K562 (cell line): ENCODE results near the gene MYO3B. TPM values are rescaled to one million over a fixed set of nuclear protein-coding genes. Genes with fewer than 3 reads are reported as not detected.

Source experiments
- ATAC-seq: fragments of 200-7000 bp; cut with Tn5 transposase; 3 replicates; pipeline ENCODE4 v1.9.1; 2020; ENCODE audit warnings: moderate library complexity
- BruUV-seq: library from RNA; stranded (reverse); fragments of 400-500 nt; replicated peaks from 2 replicates; lab custom pipeline; 2021; lab: Mats Ljungman, UMichigan
- CTCF ChIA-PET: fragments of 300-600 bp; formaldehyde crosslinking; extraction: SDS; loops from one replicate; lab custom pipeline; 2021; ENCODE audit warnings: low intra/inter-chr PET ratio; lab: Yijun Ruan, JAX
- POLR2A ChIA-PET: fragments of 300-600, 350-650 bp; sonication (Branson Sonifier 250); formaldehyde crosslinking; extraction: SDS; loops from one replicate; lab custom pipeline; 2021; ENCODE audit warnings: antibody characterized with exemption, inconsistent platforms; lab: Yijun Ruan, JAX
- DNase-seq, 4 experiments: peaks; one replicate each; pipeline versions ENCODE4 v3.0.0 to v3.0.0-alpha.2; 2011 to 2018; ENCODE audit warnings: low spot score in 3 of 4, mixed read lengths in 3 of 4; ENCODE audit errors: extremely low read depth in 1 of 4
- FAIRE-seq: peaks from 2 replicates; lab custom pipeline; 2011; peaks lifted over from hg19 to GRCh38; lab: Jason Lieb, UNC
- H2AFZ ChIP-seq: 2 replicates; pipeline ENCODE4 v1.6.0; 2011; ENCODE audit warnings: low read depth, low read length, control low read depth, inconsistent platforms
- H3K27ac ChIP-seq: fragments of 200-600 bp; 3 replicates; pipeline ENCODE4 v1.8.0; 2011; ENCODE audit warnings: low read depth, mild to moderate bottlenecking, control low read depth, inconsistent platforms, low read length, moderate library complexity, mixed read lengths; ENCODE audit errors: extremely low read depth
- H3K27me3 ChIP-seq, 2 experiments: fragments of 300-600 bp in 1 of 2; 2 replicates in 1 of 2; 3 replicates in 1 of 2; pipeline versions ENCODE4 v1.6.0 to v1.8.0; 2011; ENCODE audit warnings: inconsistent platforms in 2 of 2, low read length in 2 of 2, mild to moderate bottlenecking in 1 of 2, mixed read lengths in 1 of 2, moderate library complexity in 1 of 2; ENCODE audit not compliant: control insufficient read depth in 2 of 2, insufficient read depth in 2 of 2
- H3K36me3 ChIP-seq: fragments of 300-600 bp; 3 replicates; pipeline ENCODE4 v1.8.0; 2011; ENCODE audit warnings: mild to moderate bottlenecking, low read length, inconsistent platforms; ENCODE audit not compliant: control insufficient read depth, insufficient read depth
- H3K4me1 ChIP-seq, 2 experiments: fragments of 200-600 bp in 1 of 2; replicated peaks in 1 of 2; 2 replicates in 1 of 2; 3 replicates in 1 of 2; pipeline versions ENCODE4 v1.5.1 to v1.8.0; 2011; ENCODE audit warnings: inconsistent platforms in 2 of 2, low read length in 2 of 2, mild to moderate bottlenecking in 1 of 2, mixed read lengths in 1 of 2, moderate library complexity in 1 of 2; ENCODE audit not compliant: control insufficient read depth in 2 of 2, insufficient read depth in 2 of 2
- H3K4me2 ChIP-seq: 2 replicates; pipeline ENCODE4 v1.6.1; 2011; ENCODE audit warnings: low read length, control low read depth, inconsistent platforms, mixed read lengths; ENCODE audit not compliant: insufficient read depth
- H3K4me3 ChIP-seq: fragments of 200-600 bp; sonication (generic), shearing (Covaris generic); 2 replicates; pipeline ENCODE4 v1.5.1; 2016; ENCODE audit warnings: control low read depth, inconsistent platforms
- H3K79me2 ChIP-seq: fragments of 200-600 bp; 3 replicates; pipeline ENCODE4 v1.8.0; 2011; ENCODE audit warnings: low read length, inconsistent platforms; ENCODE audit not compliant: control insufficient read depth, insufficient read depth
- H3K9ac ChIP-seq, 2 experiments: 2 replicates each; pipeline versions ENCODE4 v1.6.0 to v1.6.1; 2011; ENCODE audit warnings: low read depth in 2 of 2, low read length in 2 of 2, control low read depth in 1 of 2, inconsistent platforms in 1 of 2, mild to moderate bottlenecking in 1 of 2, mixed read lengths in 1 of 2; ENCODE audit not compliant: insufficient read depth in 1 of 2
- H3K9me1 ChIP-seq: one replicate; pipeline ENCODE4 v1.6.0; 2011; ENCODE audit warnings: inconsistent platforms, mild to moderate bottlenecking, low read length, moderate library complexity; ENCODE audit not compliant: control insufficient read depth, insufficient read depth
- H3K9me3 ChIP-seq: replicated peaks from 2 replicates; pipeline ENCODE4 v1.5.1; 2011; ENCODE audit warnings: low read depth, low read length, inconsistent platforms; ENCODE audit not compliant: control insufficient read depth, insufficient read depth
- H4K20me1 ChIP-seq: replicated peaks from 2 replicates; pipeline ENCODE4 v1.6.1; 2011; ENCODE audit warnings: low read length, inconsistent platforms, mixed read lengths; ENCODE audit not compliant: control insufficient read depth, insufficient read depth
- DDX20 ChIP-seq: fragments of 450-650 bp; IDR thresholded peaks from 2 replicates; pipeline ENCODE4 v1.6.1; 2016; ENCODE audit warnings: missing genetic modification characterization, low read depth, mild to moderate bottlenecking, missing compliant biosample characterization, moderate library complexity
- E2F6 ChIP-seq, 2 experiments: IDR thresholded peaks; 2 replicates each; pipeline ENCODE4 v1.6.1; 2011; ENCODE audit warnings: borderline replicate concordance in 1 of 2, control low read depth in 1 of 2, low read depth in 1 of 2, low read length in 1 of 2, mild to moderate bottlenecking in 1 of 2, mixed read lengths in 1 of 2, moderate library complexity in 1 of 2; ENCODE audit not compliant: insufficient read depth in 1 of 2, insufficient read length in 1 of 2, poor library complexity in 1 of 2, severe bottlenecking in 1 of 2; ENCODE audit errors: extremely low read depth in 1 of 2
- KLF6 ChIP-seq: fragments of 250-450 bp; sonication (Bioruptor Pico); IDR thresholded peaks from 2 replicates; pipeline ENCODE4 v1.4.0; 2020; ENCODE audit warnings: mild to moderate bottlenecking, moderate library complexity, borderline replicate concordance
- RAD21 ChIP-seq, 2 experiments: fragments of 250-450 bp in 1 of 2; fragments of 450-650 bp in 1 of 2; sonication (Bioruptor Pico) in 1 of 2; formaldehyde crosslinking in 1 of 2; IDR thresholded peaks in 1 of 2; conservative IDR thresholded peaks in 1 of 2; 2 replicates each; pipeline versions ENCODE4 v1.4.0 to v1.8.0; 2020 to 2022; ENCODE audit warnings: mild to moderate bottlenecking in 2 of 2, moderate library complexity in 1 of 2
- RERE ChIP-seq: sonication (generic); formaldehyde crosslinking; IDR thresholded peaks from 2 replicates; pipeline ENCODE4 v1.8.0; 2023; ENCODE audit warnings: missing genetic modification reagents, mild to moderate bottlenecking, borderline replicate concordance
- YY1 ChIP-seq, 3 experiments: IDR thresholded peaks; 2 replicates each; pipeline ENCODE4 v1.6.1; 2011; ENCODE audit warnings: low read length in 2 of 3, mild to moderate bottlenecking in 2 of 3, moderate library complexity in 2 of 3, borderline replicate concordance in 1 of 3, control low read depth in 1 of 3, low read depth in 1 of 3; ENCODE audit not compliant: insufficient read depth in 3 of 3, insufficient replicate concordance in 2 of 3, control insufficient read depth in 1 of 3, insufficient read length in 1 of 3; ENCODE audit errors: extremely low read depth in 1 of 3
- WGBS: fragments of 100-300 bp; shearing (Covaris generic); methylation state at CpG from one replicate; pipeline ENCODE4 v1.1.6; 2016; ENCODE audit warnings: low coverage, mixed read lengths; ENCODE audit not compliant: insufficient coverage; ENCODE audit errors: missing lambda C conversion rate; 5-methylcytosine and 5-hydroxymethylcytosine counted together
- in situ Hi-C: fragments of 300-500 bp; cut with MboI; formaldehyde crosslinking; loops from 4 replicates; pipeline ENCODE4 v1.15.0; 2018; ENCODE audit warnings: inconsistent platforms, mixed read lengths
- intact Hi-C: fragments of 100-400 bp; cut with micrococcal nuclease; formaldehyde crosslinking; loops from 2 replicates; pipeline ENCODE4 v1.14.2; 2022
- polyA plus RNA-seq, 8 experiments: library from polyadenylated mRNA; depleted of rRNA in 4 of 8; stranded (reverse) in 5 of 8; unstranded in 3 of 8; fragments of >200 nt; fragmentation: Nextera tagmentation in 2 of 8; fragmentation: Illumina TruSeq in 1 of 8; extraction: Ambion mirVana in 2 of 8; extraction: Trizol in 1 of 8; gene quantifications; 2 replicates each; pipeline versions ENCODE4 v1.2.1 to v1.2.3, GENCODE V29; 2011 to 2014; ENCODE audit warnings: inconsistent platforms in 1 of 8, missing spikeins in 1 of 8
- total RNA-seq, 7 experiments: library from RNA; depleted of rRNA in 6 of 7; stranded (reverse); fragments of >200 nt in 6 of 7; fragmentation: Illumina TruSeq in 2 of 7; extraction: Trizol in 2 of 7; gene quantifications; 2 replicates each; pipeline versions ENCODE4 v1.2.1 to v1.2.3, GENCODE V29; 2011 to 2021; ENCODE audit warnings: low replicate concordance in 1 of 7
- TF ChIP-seq, protein P1 (sequence below): fragments of 450-650 bp; formaldehyde crosslinking; IDR thresholded peaks from 2 replicates; pipeline ENCODE4 v1.4.0; 2020; ENCODE audit warnings: mild to moderate bottlenecking, moderate library complexity
- TF ChIP-seq, protein P2 (sequence below), 2 experiments: fragments of 450-650 bp in 1 of 2; sonication (generic) in 1 of 2; formaldehyde crosslinking in 1 of 2; IDR thresholded peaks in 1 of 2; conservative IDR thresholded peaks in 1 of 2; 2 replicates each; pipeline versions ENCODE4 v1.6.1 to v1.8.1; 2016 to 2023; ENCODE audit warnings: mild to moderate bottlenecking in 2 of 2, moderate library complexity in 2 of 2, inconsistent platforms in 1 of 2, missing genetic modification reagents in 1 of 2

MYO3B gene
- total and polyA plus RNA-seq, 9 of the 15 experiments (the other 6 are each of a cell fraction or from before 2014, with no cell fraction given): 2.7 to 6.5 (median 3.6) TPM

GRCh38 chr2:170681311-170681710 is 503.4 kb downstream of the MYO3B start (continued):
- TF ChIP-seq, protein P1, sequence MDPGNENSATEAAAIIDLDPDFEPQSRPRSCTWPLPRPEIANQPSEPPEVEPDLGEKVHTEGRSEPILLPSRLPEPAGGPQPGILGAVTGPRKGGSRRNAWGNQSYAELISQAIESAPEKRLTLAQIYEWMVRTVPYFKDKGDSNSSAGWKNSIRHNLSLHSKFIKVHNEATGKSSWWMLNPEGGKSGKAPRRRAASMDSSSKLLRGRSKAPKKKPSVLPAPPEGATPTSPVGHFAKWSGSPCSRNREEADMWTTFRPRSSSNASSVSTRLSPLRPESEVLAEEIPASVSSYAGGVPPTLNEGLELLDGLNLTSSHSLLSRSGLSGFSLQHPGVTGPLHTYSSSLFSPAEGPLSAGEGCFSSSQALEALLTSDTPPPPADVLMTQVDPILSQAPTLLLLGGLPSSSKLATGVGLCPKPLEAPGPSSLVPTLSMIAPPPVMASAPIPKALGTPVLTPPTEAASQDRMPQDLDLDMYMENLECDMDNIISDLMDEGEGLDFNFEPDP: no peak
- TF ChIP-seq YY1 (IDR thresholded peaks at IDR 0.05; ENCODE audit: borderline replicate concordance in 1 of 3, control insufficient read depth in 1 of 3, extremely low read depth in 1 of 3, insufficient read depth in 3 of 3, insufficient read length in 1 of 3, insufficient replicate concordance in 2 of 3, low read depth in 1 of 3, low read length in 2 of 3): no peak
- TF ChIP-seq, protein P2, sequence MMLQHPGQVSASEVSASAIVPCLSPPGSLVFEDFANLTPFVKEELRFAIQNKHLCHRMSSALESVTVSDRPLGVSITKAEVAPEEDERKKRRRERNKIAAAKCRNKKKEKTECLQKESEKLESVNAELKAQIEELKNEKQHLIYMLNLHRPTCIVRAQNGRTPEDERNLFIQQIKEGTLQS (IDR thresholded peaks at IDR 0.05): no peak
- TF ChIP-seq, protein P2 (CRISPR knock-in tag; conservative IDR thresholded peaks at IDR 0.05): no peak
- TF ChIP-seq E2F6 (IDR thresholded peaks at IDR 0.05; ENCODE audit: borderline replicate concordance in 1 of 2, extremely low read depth in 1 of 2, insufficient read depth in 1 of 2, insufficient read length in 1 of 2, low read depth in 1 of 2, low read length in 1 of 2, poor library complexity in 1 of 2, severe bottlenecking in 1 of 2): no peak

DNA sequence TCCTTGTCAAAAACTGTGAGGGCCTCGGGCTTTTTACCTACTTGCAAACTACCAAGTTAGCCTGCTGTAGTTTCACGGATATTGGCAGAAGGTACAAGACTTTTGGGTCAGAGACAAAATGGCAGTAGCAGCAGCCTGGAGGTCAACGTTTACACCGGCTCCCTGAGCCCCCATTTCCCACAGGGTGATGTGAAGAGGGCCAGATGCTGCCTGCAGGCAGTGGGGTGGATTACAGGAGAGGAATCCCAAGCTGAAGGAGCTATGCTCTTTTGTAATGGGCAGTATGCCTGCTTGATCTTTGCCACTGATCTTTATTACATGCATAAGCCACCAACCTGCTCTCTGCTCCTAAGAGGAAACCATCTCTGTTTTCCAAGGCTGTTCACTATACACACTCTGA is 507.6 kb downstream of the MYO3B start:
- Histone ChIP-seq H3K27ac (no peak overlapping the region), H3K36me3 (no peaks in the 10 kb centered on the region), H3K79me2 (no peaks in the 10 kb centered on the region), H3K4me2 (no peak overlapping the region), H3K9me1 (no peaks in the 10 kb centered on the region), H3K9ac (no peak overlapping the region), H3K4me3 (no peak overlapping the region), H3K27me3 (no peaks in the 10 kb centered on the region), H3K4me1 (no peaks in the 10 kb centered on the region; a peak in 1 of 5 replicates), H2AFZ (peak overlapping the region; percentile 71), H3K9me3 (no peaks in the 10 kb centered on the region), H4K20me1 (no peaks in the 10 kb centered on the region)
- no TSS peak for BruUV-seq
- 16% methylated on average over 4 of the region's 4 CpGs for WGBS
- ATAC-seq (peak; percentile 72), DNase-seq (no peak), FAIRE-seq (peak; percentile 15)
- in situ Hi-C loops (no loop called here), intact Hi-C loops (no loop called here)
- ChIA-PET CTCF (no interaction called here), POLR2A (no interaction called here)
- TF ChIP-seq RERE (CRISPR knock-in tag): no peak
- no peak for TF ChIP-seq KLF6
- peak in 1 of 2 experiments; percentile 27; a peak in 1 of 4 replicates for TF ChIP-seq RAD21 (CRISPR knock-in tag; conservative IDR thresholded peaks at IDR 0.05 in 1 of 2, IDR thresholded peaks at IDR 0.05 in 1 of 2)
- no peak for TF ChIP-seq DDX20 (tag)
